ENCODE data around the gene PRLH.

- TF ChIP-seq, protein P1, sequence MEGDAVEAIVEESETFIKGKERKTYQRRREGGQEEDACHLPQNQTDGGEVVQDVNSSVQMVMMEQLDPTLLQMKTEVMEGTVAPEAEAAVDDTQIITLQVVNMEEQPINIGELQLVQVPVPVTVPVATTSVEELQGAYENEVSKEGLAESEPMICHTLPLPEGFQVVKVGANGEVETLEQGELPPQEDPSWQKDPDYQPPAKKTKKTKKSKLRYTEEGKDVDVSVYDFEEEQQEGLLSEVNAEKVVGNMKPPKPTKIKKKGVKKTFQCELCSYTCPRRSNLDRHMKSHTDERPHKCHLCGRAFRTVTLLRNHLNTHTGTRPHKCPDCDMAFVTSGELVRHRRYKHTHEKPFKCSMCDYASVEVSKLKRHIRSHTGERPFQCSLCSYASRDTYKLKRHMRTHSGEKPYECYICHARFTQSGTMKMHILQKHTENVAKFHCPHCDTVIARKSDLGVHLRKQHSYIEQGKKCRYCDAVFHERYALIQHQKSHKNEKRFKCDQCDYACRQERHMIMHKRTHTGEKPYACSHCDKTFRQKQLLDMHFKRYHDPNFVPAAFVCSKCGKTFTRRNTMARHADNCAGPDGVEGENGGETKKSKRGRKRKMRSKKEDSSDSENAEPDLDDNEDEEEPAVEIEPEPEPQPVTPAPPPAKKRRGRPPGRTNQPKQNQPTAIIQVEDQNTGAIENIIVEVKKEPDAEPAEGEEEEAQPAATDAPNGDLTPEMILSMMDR (conservative IDR thresholded peaks at IDR 0.05 in 1 of 2, IDR thresholded peaks at IDR 0.05 in 1 of 2; ENCODE audit: low read depth in 1 of 2, low read length in 2 of 2), result no peak
- TF ChIP-seq EZH2 (IDR thresholded peaks at IDR 0.05; ENCODE audit: low read length, missing control alignments), result no peak
Observed at GRCh38 chr2:237571551-237571950, 5.2 kb downstream of the PRLH start.

Data from fibroblast of lung (primary cell).